ENCODE data around the gene NAGPA.

- TF ChIP-seq CTCF (IDR thresholded peaks at IDR 0.05) (no peak), ZFX (IDR thresholded peaks at IDR 0.05; ENCODE audit: borderline replicate concordance) (no peak)
These were observed 11.2 kb downstream of the NAGPA start for GRCh38 chr16:5022521-5022920.
